ENCODE measurements around the gene TNFAIP1. TPM values are rescaled to one million over a fixed set of nuclear protein-coding genes. Genes with fewer than 3 reads are reported as not detected.

TNFAIP1 gene
- total RNA-seq, 1 donor from 2014 or later, result 18.9 TPM

- ChIA-PET CTCF (no interaction called here), POLR2A (no interaction called here)
- Mint-ChIP-seq H3K4me3 (no peak overlapping the region), H3K36me3 (ENCODE audit: low read depth) (peaks cover 50% of the 10 kb centered on the region), H3K27me3 (no peaks in the 10 kb centered on the region), H3K4me1 (peaks cover 26% of the 10 kb centered on the region), H3K27ac (no peak overlapping the region), H3K9me3 (no peaks in the 10 kb centered on the region)
- no peak for DNase-seq
- ATAC-seq (ENCODE audit: low read depth), result no peak
- no peak for TF ChIP-seq CTCF (IDR thresholded peaks at IDR 0.05)
- intact Hi-C loops (cut with micrococcal nuclease), result no loop called here
Measured at GRCh38 chr17:28331891-28332420, 3.6 kb upstream of the TNFAIP1 start.

GRCh38 chr17:28333083-28333746 lies 2.3 kb upstream of the TNFAIP1 start:
- Mint-ChIP-seq H3K4me1 (peaks cover 35% of the 10 kb centered on the region), H3K9me3 (no peaks in the 10 kb centered on the region), H3K36me3 (ENCODE audit: low read depth) (peaks cover 38% of the 10 kb centered on the region), H3K4me3 (no peak overlapping the region), H3K27me3 (no peaks in the 10 kb centered on the region), H3K27ac (no peak overlapping the region)
- DNase-seq (no peak), ATAC-seq (ENCODE audit: low read depth) (no peak)
- TF ChIP-seq CTCF (IDR thresholded peaks at IDR 0.05), result no peak
- intact Hi-C loops (cut with micrococcal nuclease), result no loop called here
- ChIA-PET POLR2A (interaction anchor here (0.7 to 4.3 kb wide), 2 partner anchors 25 to 217 kb away, joined by 3 to 110 read pairs; partner anchors contain the start of gene POLDIP2), CTCF (interaction anchor here (1.0 kb wide), 1 partner anchor 37 kb away, joined by 3 read pairs; the partner anchor contains the start of gene VTN)

- CTCF ChIA-PET, result no interaction called here
- intact Hi-C loops (cut with micrococcal nuclease), result loop anchor here (2.0 kb wide), 1 partner anchor 441 kb away; the partner anchor contains the start of gene LYRM9
- POLR2A ChIA-PET, result interaction anchor here (4.3 kb wide), 1 partner anchor 24 kb away, joined by 110 read pairs; the partner anchor contains the start of gene POLDIP2
- H3K36me3 Mint-ChIP-seq (ENCODE audit: low read depth), result peaks cover 28% of the 10 kb centered on the region
- DNase-seq, result no peak
- H3K27me3 Mint-ChIP-seq, result no peaks in the 10 kb centered on the region
- peak overlapping the region; percentile 96 for H3K4me3 Mint-ChIP-seq
- TF ChIP-seq CTCF (IDR thresholded peaks at IDR 0.05), result no peak
- no peaks in the 10 kb centered on the region for H3K9me3 Mint-ChIP-seq
- peaks cover 35% of the 10 kb centered on the region for H3K4me1 Mint-ChIP-seq
- no peak for ATAC-seq (ENCODE audit: low read depth)
- H3K27ac Mint-ChIP-seq, result peak overlapping the region; percentile 89
Measured at GRCh38 chr17:28334171-28334570, 1.4 kb upstream of the TNFAIP1 start.

GRCh38 chr17:28334666-28335200 lies 828 bp upstream of the TNFAIP1 start:
- CTCF ChIA-PET, result interaction anchor here (1.4 to 1.5 kb wide), 2 partner anchors 82 to 529 kb away, joined by 5 to 8 read pairs; no protein-coding TSS in a partner anchor
- Mint-ChIP-seq H3K4me3 (peak overlapping the region; percentile 96), H3K4me1 (peaks cover 37% of the 10 kb centered on the region), H3K9me3 (no peaks in the 10 kb centered on the region), H3K36me3 (ENCODE audit: low read depth) (peaks cover 29% of the 10 kb centered on the region), H3K27me3 (no peaks in the 10 kb centered on the region), H3K27ac (peak overlapping the region; percentile 89)
- no peak for TF ChIP-seq CTCF (IDR thresholded peaks at IDR 0.05)
- POLR2A ChIA-PET, result interaction anchor here (0.9 to 4.3 kb wide), 15 partner anchors 16 to 617 kb away, joined by 3 to 110 read pairs (median 5); partner anchors contain the start of genes BLTP2, POLDIP2, RPL23A and SARM1
- ATAC-seq (ENCODE audit: low read depth) (no peak), DNase-seq (no peak)
- intact Hi-C loops (cut with micrococcal nuclease), result loop anchor here (1.0 to 2.0 kb wide), 8 partner anchors 15 to 528 kb away; partner anchors contain the start of genes LYRM9, POLDIP2, SARM1 and SLC46A1
